Activated CD8-positive, alpha-beta memory T cell treated with anti-CD3 and anti-CD28 coated beads, Interleukin-2, amount 50 U/mL, for 1 hour (primary cell): Measurements from ENCODE around the gene KCNK6.

Experiments used
- DNase-seq: peaks from one replicate; pipeline ENCODE4 v3.0.0-alpha.2; 2020; ENCODE audit errors: extremely low read depth

Gene KCNK6

GRCh38 chr19:38298821-38299680 is 20.6 kb upstream of the KCNK6 start:
- no peak for DNase-seq

GRCh38 chr19:38303517-38304351 is 15.9 kb upstream of the KCNK6 start, which contains the start of gene C19orf33:
C19orf33 (plus strand) TSS chr19:38304251; CDS start chr19:38304262, 11 bp downstream.
- DNase-seq: no peak

- DNase-seq: no peak
These were observed 15.2 kb upstream of the KCNK6 start for GRCh38 chr19:38304352-38304865.

DNA sequence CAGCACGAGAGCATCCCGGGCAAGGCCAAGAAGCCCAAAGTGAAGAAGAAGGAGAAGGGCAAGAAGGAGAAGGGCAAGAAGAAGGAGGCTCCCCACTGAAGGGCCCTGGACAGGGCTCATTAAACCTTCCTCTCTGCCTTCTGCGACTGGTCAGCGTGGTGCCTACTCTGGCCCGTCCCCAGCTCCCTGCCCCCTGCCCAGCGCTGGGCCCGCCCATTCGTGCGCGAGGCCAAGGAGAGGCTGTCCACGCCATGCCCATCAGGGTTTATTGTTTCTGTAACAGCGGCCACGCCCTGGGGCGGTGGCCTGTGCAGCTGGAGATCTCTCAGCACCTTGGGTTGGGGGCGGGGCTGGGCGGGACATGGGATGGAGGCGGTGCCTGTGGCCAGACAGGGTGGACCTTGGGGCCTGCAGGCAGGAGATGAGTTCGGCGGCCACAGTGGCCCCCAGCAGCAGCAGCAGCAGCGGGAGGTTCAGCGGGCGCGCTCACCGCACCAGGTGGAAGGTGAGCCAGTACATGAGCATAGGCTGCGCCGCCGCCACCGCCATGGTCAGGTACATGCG is 14.7 kb upstream of the KCNK6 start:
- no peak for DNase-seq

DNA sequence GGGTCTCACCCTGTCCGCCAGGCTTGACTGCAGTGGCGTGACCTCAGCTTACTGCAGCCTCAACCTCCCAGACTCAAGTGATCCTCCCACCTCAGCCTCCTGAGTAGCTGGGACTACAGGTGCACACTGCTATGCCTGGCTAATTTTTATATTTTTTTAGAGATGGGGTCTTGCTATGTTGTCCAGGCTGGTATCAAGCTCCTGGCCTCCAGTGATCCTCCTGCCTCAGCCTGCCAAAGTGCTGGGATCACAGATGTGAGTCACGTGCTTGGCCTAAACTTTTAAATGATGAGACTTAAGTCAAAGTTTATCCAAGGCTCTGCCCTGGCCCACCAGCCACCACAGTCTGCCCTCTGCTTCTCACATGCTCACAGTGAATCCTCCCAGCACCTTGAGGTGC is 13.4 kb upstream of the KCNK6 start:
- DNase-seq: no peak

DNA sequence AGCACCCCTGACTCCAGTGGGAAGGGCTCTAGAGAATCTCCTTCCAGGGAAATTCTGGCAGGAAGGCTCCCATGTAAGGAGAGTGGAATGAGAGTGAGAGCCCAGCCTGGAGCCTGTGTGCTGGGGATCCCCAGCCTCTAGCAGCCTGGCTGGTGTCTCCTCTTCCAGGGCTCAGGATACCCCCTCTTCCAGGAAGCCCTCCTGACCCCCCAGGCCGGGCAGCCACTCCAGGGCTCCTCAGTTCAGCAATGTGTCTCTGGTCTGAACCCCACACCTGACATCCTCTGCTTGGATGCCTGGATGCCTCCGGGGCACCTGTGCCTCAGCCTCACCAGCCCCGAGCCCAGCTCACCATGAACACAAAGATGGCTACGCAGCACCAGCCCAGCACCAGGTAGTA is 12.6 kb upstream of the KCNK6 start:
- no peak for DNase-seq

- no peak for DNase-seq
These were observed 12.0 kb upstream of the KCNK6 start for GRCh38 chr19:38307597-38307996.

- no peak for DNase-seq
These were observed 11.5 kb upstream of the KCNK6 start for GRCh38 chr19:38308006-38308766.

GRCh38 chr19:38308926-38309614 is 10.6 kb upstream of the KCNK6 start:
- DNase-seq: no peak

GRCh38 chr19:38309615-38310278 is 9.9 kb upstream of the KCNK6 start:
- no peak for DNase-seq

DNA sequence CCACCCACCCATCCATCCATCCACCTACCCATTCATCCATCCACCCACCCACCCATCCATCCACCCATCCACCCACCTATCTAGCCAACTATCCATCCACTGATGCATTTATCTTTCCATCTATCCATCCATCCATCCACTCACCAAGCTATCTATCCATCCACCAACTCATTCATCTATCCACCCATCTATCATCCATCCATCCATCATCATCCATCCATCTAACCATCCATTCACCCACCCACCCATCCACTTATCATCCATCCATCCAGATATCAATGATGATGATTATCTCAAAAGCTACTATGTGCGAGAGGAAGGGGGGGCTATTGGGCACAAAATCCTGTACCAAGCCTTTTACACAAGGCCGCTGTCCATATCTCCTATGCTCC is 9.4 kb upstream of the KCNK6 start:
- no peak for DNase-seq

DNA sequence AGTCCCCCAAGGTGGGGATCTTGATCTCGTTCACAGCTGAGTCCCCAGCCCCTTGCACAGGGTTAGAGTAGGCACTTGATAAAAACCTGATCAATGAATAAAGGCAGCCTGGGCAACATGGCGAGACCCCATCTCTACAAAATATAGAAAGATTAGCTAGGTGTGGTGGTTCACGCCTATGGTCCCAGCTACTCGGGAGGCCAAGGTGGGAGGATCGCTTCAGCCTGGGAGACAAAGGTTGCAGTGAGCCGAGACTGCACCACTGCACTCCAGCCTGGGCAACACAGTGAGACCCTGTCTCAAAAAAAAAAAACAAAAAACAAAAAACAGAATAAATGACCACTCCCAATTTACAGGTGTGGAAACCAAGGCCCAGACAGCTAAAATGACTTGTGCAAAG is 8.7 kb upstream of the KCNK6 start:
- no peak for DNase-seq

- peak; percentile 90 for DNase-seq
These were observed 3.8 kb upstream of the KCNK6 start, which contains the start of gene YIF1B for GRCh38 chr19:38315657-38316476. YIF1B (minus strand) TSS chr19:38315947; CDS start chr19:38315917, 30 bp downstream.

DNA sequence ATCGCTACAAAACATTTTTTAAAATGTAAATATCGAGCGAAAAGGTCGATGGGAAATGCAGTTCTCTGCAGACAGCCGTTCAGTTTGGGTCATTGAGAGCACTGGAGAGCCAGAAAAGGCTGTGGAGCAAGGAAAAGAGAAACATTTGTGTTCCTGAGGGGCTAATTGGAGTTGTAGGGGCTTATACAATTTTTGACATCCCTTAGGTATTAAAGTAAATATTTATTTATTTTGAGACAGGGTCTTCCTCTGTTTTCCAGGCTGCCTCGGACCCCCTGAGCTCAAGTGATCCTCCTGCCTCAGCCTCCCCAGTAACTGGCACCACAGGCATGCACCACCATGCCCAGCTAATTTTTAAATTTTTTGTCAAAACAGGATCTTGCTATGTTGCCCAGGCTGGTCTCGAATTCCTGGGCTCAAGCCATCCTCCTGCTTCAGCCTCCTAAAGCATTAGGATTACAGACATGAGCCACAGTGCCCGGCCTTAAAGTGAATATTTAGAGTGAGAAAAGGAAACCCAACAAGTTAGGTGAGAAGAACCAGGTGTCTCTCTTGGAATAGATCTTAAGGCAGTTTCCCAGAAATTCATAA is 3.1 kb upstream of the KCNK6 start:
- DNase-seq: no peak

GRCh38 chr19:38317104-38317612 is 2.5 kb upstream of the KCNK6 start:
- no peak for DNase-seq

- no peak for DNase-seq
These were observed 985 bp upstream of the KCNK6 start for GRCh38 chr19:38318660-38319059.

GRCh38 chr19:38320969-38321339 is 1.3 kb downstream of the KCNK6 start:
- no peak for DNase-seq

DNA sequence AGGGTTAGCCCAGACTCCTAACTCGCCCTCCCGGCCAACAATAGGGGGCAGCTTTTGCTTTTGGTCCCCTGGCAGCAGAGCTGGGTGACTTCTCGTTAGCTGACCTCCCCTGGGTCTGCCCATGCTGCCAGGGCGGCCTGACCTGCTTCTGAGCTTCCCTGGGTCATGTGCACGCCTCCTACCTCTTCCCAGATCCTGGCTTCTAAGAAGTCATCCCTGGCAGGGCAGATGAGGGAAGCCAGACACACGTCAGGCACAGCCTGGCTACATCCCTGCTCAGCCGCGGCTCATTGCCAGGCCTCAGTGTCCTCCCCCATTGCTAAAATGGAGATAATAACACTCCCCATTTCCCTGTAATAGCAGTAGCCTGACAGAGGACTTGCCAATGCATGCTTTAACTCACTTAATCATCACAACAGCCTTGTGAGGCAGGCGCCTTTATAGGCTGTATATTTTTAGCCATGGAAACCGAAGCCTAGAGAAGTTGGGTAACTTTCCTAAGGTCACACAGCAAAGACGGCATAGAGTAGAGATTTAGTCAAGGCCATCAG is 2.1 kb downstream of the KCNK6 start:
- no peak for DNase-seq

GRCh38 chr19:38323291-38323690 is 3.6 kb downstream of the KCNK6 start:
- no peak for DNase-seq
